Stimulated activated CD4-positive, alpha-beta T cell treated with anti-CD3 and anti-CD28 coated beads, Interleukin-1b, Interleukin-23, amount 100 ng/mL, for 48 hours (primary cell): Measurements from ENCODE around the gene HLCS.

Experiments used
- DNase-seq: peaks from one replicate; pipeline ENCODE4 v3.0.0-alpha.2; 2020

HLCS gene

GRCh38 chr21:36985751-36986594 lies 19.5 kb upstream of the HLCS start:
- DNase-seq, result no peak

- DNase-seq, result no peak
Observed at GRCh38 chr21:36981977-36982700, 15.7 kb upstream of the HLCS start.

GRCh38 chr21:36981049-36981391 lies 14.6 kb upstream of the HLCS start:
- no peak for DNase-seq

- DNase-seq, result no peak
Observed at GRCh38 chr21:36980280-36981048, 14.0 kb upstream of the HLCS start.

GRCh38 chr21:36976882-36977651 lies 10.6 kb upstream of the HLCS start:
- peak; percentile 54 for DNase-seq

GRCh38 chr21:36976228-36976861 lies 9.9 kb upstream of the HLCS start:
- DNase-seq, result no peak

GRCh38 chr21:36974851-36975192 lies 8.4 kb upstream of the HLCS start:
- DNase-seq, result no peak

- DNase-seq, result no peak
Observed at GRCh38 chr21:36973986-36974850, 7.7 kb upstream of the HLCS start.

- DNase-seq, result no peak
Observed at GRCh38 chr21:36968976-36969375, 2.5 kb upstream of the HLCS start.

GRCh38 chr21:36968414-36968813 lies 1.9 kb upstream of the HLCS start:
- no peak for DNase-seq

GRCh38 chr21:36966821-36967768 lies 626 bp upstream of the HLCS start:
- DNase-seq, result no peak

GRCh38 chr21:36965720-36966065 lies 776 bp downstream of the HLCS start:
- no peak for DNase-seq

- DNase-seq, result no peak
Observed at GRCh38 chr21:36964827-36965719, 1.4 kb downstream of the HLCS start.

- no peak for DNase-seq
Observed at GRCh38 chr21:36964398-36964797, 2.1 kb downstream of the HLCS start.

GRCh38 chr21:36962098-36962780 lies 4.2 kb downstream of the HLCS start:
- no peak for DNase-seq

GRCh38 chr21:36960676-36961284 lies 5.7 kb downstream of the HLCS start:
- no peak for DNase-seq

- no peak for DNase-seq
Observed at GRCh38 chr21:36959020-36959835, 7.2 kb downstream of the HLCS start.
